IMR-90 (cell line): Measurements from ENCODE around the gene FCHO1.

ENCODE experiments used
- BHLHE40 ChIP-seq: fragments of 150-350 bp; IDR thresholded peaks from 2 replicates; pipeline ENCODE4 v1.6.1; 2016; ENCODE audit warnings: mild to moderate bottlenecking, low read depth, low read length
- CEBPB ChIP-seq: IDR thresholded peaks from 2 replicates; pipeline ENCODE4 v1.6.1; 2012; ENCODE audit warnings: low read depth, low read length, improper control_type of control experiment
- CHD1 ChIP-seq: IDR thresholded peaks from 2 replicates; pipeline ENCODE4 v1.6.1; 2012; ENCODE audit warnings: low read depth, low read length, improper control_type of control experiment
- CTCF ChIP-seq: conservative IDR thresholded peaks from 2 replicates; pipeline ENCODE4 v1.5.1; 2012; ENCODE audit warnings: mild to moderate bottlenecking, low read depth, low read length, improper control_type of control experiment
- ELK1 ChIP-seq: fragments of 150-350 bp; IDR thresholded peaks from 2 replicates; pipeline ENCODE4 v1.6.1; 2016; ENCODE audit warnings: low read depth, mild to moderate bottlenecking, low read length, moderate library complexity, borderline replicate concordance
- FOS ChIP-seq: fragments of 150-350 bp; IDR thresholded peaks from 2 replicates; pipeline ENCODE4 v1.6.1; 2016; ENCODE audit warnings: low read depth, low read length
- MAFK ChIP-seq: IDR thresholded peaks from 2 replicates; pipeline ENCODE4 v1.6.1; 2012; ENCODE audit warnings: low read depth, low read length, improper control_type of control experiment
- MAZ ChIP-seq: IDR thresholded peaks from 2 replicates; pipeline ENCODE4 v1.6.1; 2012; ENCODE audit warnings: low read depth, mild to moderate bottlenecking, low read length, improper control_type of control experiment, moderate library complexity, borderline replicate concordance
- POLR2A ChIP-seq: IDR thresholded peaks from 2 replicates; pipeline ENCODE4 v1.6.1; 2012; ENCODE audit warnings: mild to moderate bottlenecking, low read depth, low read length
- RAD21 ChIP-seq: IDR thresholded peaks from 2 replicates; pipeline ENCODE4 v1.6.1; 2012; ENCODE audit warnings: low read length, improper control_type of control experiment
- RFX5 ChIP-seq: IDR thresholded peaks from 2 replicates; pipeline ENCODE4 v1.8.0; 2012; ENCODE audit warnings: low read depth, mild to moderate bottlenecking, low read length, moderate library complexity
- SMC3 ChIP-seq: fragments of 150-350 bp; IDR thresholded peaks from 2 replicates; pipeline ENCODE4 v1.6.1; 2016; ENCODE audit warnings: low read depth, mild to moderate bottlenecking, antibody characterized with exemption, low read length, moderate library complexity
- USF2 ChIP-seq: fragments of 150-350 bp; IDR thresholded peaks from 2 replicates; pipeline ENCODE4 v1.6.1; 2017; ENCODE audit warnings: mild to moderate bottlenecking, antibody characterized with exemption, low read length, low read depth

- TF ChIP-seq MAZ, result no peak
- TF ChIP-seq CTCF, result no peak
- TF ChIP-seq USF2, result no peak
- TF ChIP-seq POLR2A, result no peak
- no peak for TF ChIP-seq ELK1
- TF ChIP-seq CEBPB, result no peak
- TF ChIP-seq MAFK, result no peak
- TF ChIP-seq BHLHE40, result no peak
- TF ChIP-seq RFX5, result no peak
- TF ChIP-seq SMC3, result no peak
- no peak for TF ChIP-seq CHD1
- no peak for TF ChIP-seq RAD21
- TF ChIP-seq FOS, result 0 out of 2 replicates have a peak, but pooled peaks have one; percentile 9
Measured at GRCh38 chr19:17719730-17720400, 31.4 kb upstream of the FCHO1 start.
